ENCODE results near the gene AK5.
"Not testable (repeated sequence)": the region's sequence is repeated elsewhere in the genome, so short reads cannot be mapped to it uniquely, and the experiment has no call there.

Gene AK5

GRCh38 chr1:77405186-77405585, 123.4 kb downstream of the AK5 start:
- DNase-seq: no peak

GRCh38 chr1:77406661-77407060, 124.8 kb downstream of the AK5 start:
- DNase-seq: no peak

GRCh38 chr1:77407738-77408375, 126.0 kb downstream of the AK5 start:
- no peak for DNase-seq

- DNase-seq: not testable (repeated sequence)
These were observed 127.1 kb downstream of the AK5 start for GRCh38 chr1:77408933-77409332.

GRCh38 chr1:77412069-77412819, 130.4 kb downstream of the AK5 start:
- no peak for DNase-seq

- DNase-seq: no peak
These were observed 131.2 kb downstream of the AK5 start for GRCh38 chr1:77412820-77413530.

GRCh38 chr1:77413541-77414335, 131.9 kb downstream of the AK5 start:
- DNase-seq: no peak

GRCh38 chr1:77415579-77415978, 133.8 kb downstream of the AK5 start:
- DNase-seq: no peak

- no peak for DNase-seq
These were observed 135.1 kb downstream of the AK5 start for GRCh38 chr1:77416692-77417450.

GRCh38 chr1:77418055-77418454, 136.2 kb downstream of the AK5 start:
- DNase-seq: not testable (repeated sequence)

GRCh38 chr1:77421504-77422233, 139.8 kb downstream of the AK5 start:
- no peak for DNase-seq

GRCh38 chr1:77424236-77424635, 142.4 kb downstream of the AK5 start:
- no peak for DNase-seq

- no peak for DNase-seq
These were observed 146.2 kb downstream of the AK5 start for GRCh38 chr1:77428068-77428467.

GRCh38 chr1:77430966-77431690, 149.3 kb downstream of the AK5 start:
- DNase-seq: no peak

- DNase-seq: no peak
These were observed 152.1 kb downstream of the AK5 start for GRCh38 chr1:77433934-77434333.

- DNase-seq: no peak
These were observed 153.1 kb downstream of the AK5 start for GRCh38 chr1:77434967-77435366.

GRCh38 chr1:77438236-77438913, 156.6 kb downstream of the AK5 start:
- DNase-seq: no peak

- no peak for DNase-seq
These were observed 165.2 kb downstream of the AK5 start for GRCh38 chr1:77446841-77447555.

GRCh38 chr1:77447669-77448068, 165.8 kb downstream of the AK5 start:
- DNase-seq: no peak

- no peak for DNase-seq
These were observed 178.1 kb downstream of the AK5 start for GRCh38 chr1:77459881-77460280.

Measured in GOT3 (cell line).